ENCODE results near the gene RTP1. TPM values are rescaled to one million over a fixed set of nuclear protein-coding genes. Genes with fewer than 3 reads are reported as not detected.

The RTP1 gene
- total and polyA plus RNA-seq, 4 donors: not detected

GRCh38 chr3:187207062-187207461 is 9.8 kb downstream of the RTP1 start:
- TF ChIP-seq CTCF (IDR thresholded peaks at IDR 0.05; ENCODE audit: control extremely low read depth, extremely low read depth): no peak
- 85 to 89% methylated on average over 2 of the region's 2 CpGs for WGBS, 2 donors
- Histone ChIP-seq H3K9me3 (ENCODE audit: control insufficient read depth in 4 of 4, insufficient read depth in 3 of 4, low read length in 3 of 4) (peaks cover 0 to 5% (median 0%) of the 10 kb centered on the region in 4 donors), H3K27ac (ENCODE audit: low read depth in 1 of 2, low read length in 1 of 2) (no peak overlapping the region), H3K9ac (ENCODE audit: insufficient read depth in 1 of 2, low read length in 2 of 2) (no peak overlapping the region), H3K4me1 (ENCODE audit: control insufficient read depth in 5 of 5, insufficient read depth in 5 of 5, low read length in 5 of 5) (peaks cover 1 to 17% (median 7%) of the 10 kb centered on the region in 5 donors), H3K4me3 (no peak overlapping the region), H3K36me3 (ENCODE audit: control insufficient read depth in 4 of 4, insufficient read depth in 4 of 4, low read length in 4 of 4) (no peaks in the 10 kb centered on the region), H3K27me3 (ENCODE audit: control insufficient read depth in 3 of 3, insufficient read depth in 3 of 3, low read length in 2 of 3) (peaks cover 0 to 4% (median 0%) of the 10 kb centered on the region in 3 donors)
- no peak for DNase-seq
- ATAC-seq (ENCODE audit: insufficient read depth, low FRiP score): no peak

GRCh38 chr3:187207624-187208023 is 10.3 kb downstream of the RTP1 start:
- peaks cover 1 to 22% (median 7%) of the 10 kb centered on the region in 5 donors for H3K4me1 ChIP-seq (ENCODE audit: control insufficient read depth in 5 of 5, insufficient read depth in 5 of 5, low read length in 5 of 5)
- peaks cover 0 to 5% (median 0%) of the 10 kb centered on the region in 4 donors for H3K9me3 ChIP-seq (ENCODE audit: control insufficient read depth in 4 of 4, insufficient read depth in 3 of 4, low read length in 3 of 4)
- H3K27ac ChIP-seq (ENCODE audit: low read depth in 1 of 2, low read length in 1 of 2): no peak overlapping the region
- H3K36me3 ChIP-seq (ENCODE audit: control insufficient read depth in 4 of 4, insufficient read depth in 4 of 4, low read length in 4 of 4): no peaks in the 10 kb centered on the region
- peaks cover 0 to 2% (median 0%) of the 10 kb centered on the region in 3 donors for H3K27me3 ChIP-seq (ENCODE audit: control insufficient read depth in 3 of 3, insufficient read depth in 3 of 3, low read length in 2 of 3)
- DNase-seq: peak in 1 of 3 donors; percentile 13
- no peak for TF ChIP-seq CTCF (IDR thresholded peaks at IDR 0.05; ENCODE audit: control extremely low read depth, extremely low read depth)
- no peak overlapping the region for H3K9ac ChIP-seq (ENCODE audit: insufficient read depth in 1 of 2, low read length in 2 of 2)
- no peak for ATAC-seq (ENCODE audit: insufficient read depth, low FRiP score)
- H3K4me3 ChIP-seq: no peak overlapping the region

GRCh38 chr3:187208159-187208558 is 10.9 kb downstream of the RTP1 start:
- no peak overlapping the region for H3K27ac ChIP-seq (ENCODE audit: low read depth in 1 of 2, low read length in 1 of 2)
- H3K4me1 ChIP-seq (ENCODE audit: control insufficient read depth in 5 of 5, insufficient read depth in 5 of 5, low read length in 5 of 5): peaks cover 1 to 22% (median 7%) of the 10 kb centered on the region in 5 donors
- no peaks in the 10 kb centered on the region for H3K36me3 ChIP-seq (ENCODE audit: control insufficient read depth in 4 of 4, insufficient read depth in 4 of 4, low read length in 4 of 4)
- H3K4me3 ChIP-seq: no peak overlapping the region
- no peak for TF ChIP-seq CTCF (IDR thresholded peaks at IDR 0.05; ENCODE audit: control extremely low read depth, extremely low read depth)
- DNase-seq (no peak), ATAC-seq (ENCODE audit: insufficient read depth, low FRiP score) (no peak)
- no peak overlapping the region for H3K9ac ChIP-seq (ENCODE audit: insufficient read depth in 1 of 2, low read length in 2 of 2)
- peaks cover 0 to 5% (median 0%) of the 10 kb centered on the region in 4 donors for H3K9me3 ChIP-seq (ENCODE audit: control insufficient read depth in 4 of 4, insufficient read depth in 3 of 4, low read length in 3 of 4)
- 64% methylated on average over 1 of the region's 1 CpG for WGBS, 2 donors
- H3K27me3 ChIP-seq (ENCODE audit: control insufficient read depth in 3 of 3, insufficient read depth in 3 of 3, low read length in 2 of 3): peaks cover 0 to 2% (median 0%) of the 10 kb centered on the region in 3 donors

GRCh38 chr3:187209491-187209890 is 12.2 kb downstream of the RTP1 start:
- peaks cover 0 to 2% (median 0%) of the 10 kb centered on the region in 3 donors for H3K27me3 ChIP-seq (ENCODE audit: control insufficient read depth in 3 of 3, insufficient read depth in 3 of 3, low read length in 2 of 3)
- H3K9me3 ChIP-seq (ENCODE audit: control insufficient read depth in 4 of 4, insufficient read depth in 3 of 4, low read length in 3 of 4): peaks cover 0 to 5% (median 0%) of the 10 kb centered on the region in 4 donors
- TF ChIP-seq CTCF (IDR thresholded peaks at IDR 0.05; ENCODE audit: control extremely low read depth, extremely low read depth): no peak
- no peak overlapping the region for H3K4me3 ChIP-seq
- no peak for DNase-seq
- no peak for ATAC-seq (ENCODE audit: insufficient read depth, low FRiP score)
- H3K4me1 ChIP-seq (ENCODE audit: control insufficient read depth in 5 of 5, insufficient read depth in 5 of 5, low read length in 5 of 5): peaks cover 1 to 22% (median 7%) of the 10 kb centered on the region in 5 donors
- no peaks in the 10 kb centered on the region for H3K36me3 ChIP-seq (ENCODE audit: control insufficient read depth in 4 of 4, insufficient read depth in 4 of 4, low read length in 4 of 4)
- H3K27ac ChIP-seq (ENCODE audit: low read depth in 1 of 2, low read length in 1 of 2): no peak overlapping the region
- H3K9ac ChIP-seq (ENCODE audit: insufficient read depth in 1 of 2, low read length in 2 of 2): no peak overlapping the region
